Hepatocyte (in vitro differentiated cells): ENCODE results near the gene DGAT2.

Experiments
- CTCF ChIP-seq: fragments of 200-600 bp; sonication (generic); IDR thresholded peaks from 2 replicates; pipeline ENCODE4 v1.5.1; 2016; ENCODE audit warnings: antibody characterized with exemption, mild to moderate bottlenecking; ENCODE audit not compliant: poor library complexity
- EZH2phosphoT487 ChIP-seq: fragments of 200-600 bp; sonication (generic); IDR thresholded peaks from one replicate; pipeline ENCODE4 v1.6.1; 2018; ENCODE audit warnings: antibody characterized with exemption, mild to moderate bottlenecking, low read depth, moderate library complexity; ENCODE audit not compliant: unreplicated experiment, severe bottlenecking

- no peak for TF ChIP-seq CTCF
- TF ChIP-seq EZH2phosphoT487 = no peak
Measured at GRCh38 chr11:75815345-75816168, 47.0 kb downstream of the DGAT2 start.
